Measurements from ENCODE around the gene AMIGO2.

- no peak for TF ChIP-seq CTCF (IDR thresholded peaks at IDR 0.05)
- TF ChIP-seq POLR2A (IDR thresholded peaks at IDR 0.05) = peak in 2 of 3 donors; percentile 36 to 49
Observed at GRCh38 chr12:47038270-47038748, 41.5 kb downstream of the AMIGO2 start.

Data from body of pancreas (tissue), 4 donors.